HPDE6-E6E7 (cell line): ENCODE results near the gene UNK.

ENCODE experiments used
- DNase-seq: peaks from one replicate; pipeline ENCODE4 v3.0.0; 2011; ENCODE audit warnings: missing footprints; ENCODE audit errors: extremely low spot score

Gene UNK

GRCh38 chr17:75872434-75873351 lies 88.1 kb downstream of the UNK start:
- DNase-seq: peak; percentile 88

GRCh38 chr17:75873587-75874322 lies 89.1 kb downstream of the UNK start:
- DNase-seq: no peak

- DNase-seq: no peak
These were observed 89.9 kb downstream of the UNK start for GRCh38 chr17:75874323-75875181.
